ENCODE measurements around the gene PRPF31. TPM values are rescaled to one million over a fixed set of nuclear protein-coding genes. Genes with fewer than 3 reads are reported as not detected.
A peak's percentile ranks its signal among the peaks of the same experiment; 100 is the strongest.

Gene PRPF31
- polyA plus RNA-seq, 1 experiment = 28.7 TPM

DNA sequence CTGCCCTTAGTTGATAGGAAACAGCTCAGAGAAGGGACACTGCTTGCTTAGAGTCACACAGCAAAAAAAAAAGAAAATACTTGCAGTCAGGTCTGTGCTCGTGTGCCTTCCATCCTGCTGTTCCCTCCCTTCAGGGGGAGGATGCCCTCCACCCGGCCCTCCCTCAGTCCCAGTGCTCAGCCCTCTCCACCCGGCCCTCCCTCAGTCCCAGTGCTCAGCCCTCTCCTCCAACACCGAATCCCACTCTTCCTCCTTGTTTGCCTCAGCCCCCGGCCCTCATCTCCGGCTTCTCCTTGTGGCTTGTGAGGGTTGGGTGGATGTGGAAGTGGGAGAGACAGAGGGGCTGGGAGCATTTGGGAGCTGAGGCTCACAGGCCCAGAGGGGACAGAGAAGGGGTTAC is 5.9 kb upstream of the PRPF31 start:
- DNase-seq (ENCODE audit: low read depth, low spot score) = no peak
- TF ChIP-seq, protein P1, sequence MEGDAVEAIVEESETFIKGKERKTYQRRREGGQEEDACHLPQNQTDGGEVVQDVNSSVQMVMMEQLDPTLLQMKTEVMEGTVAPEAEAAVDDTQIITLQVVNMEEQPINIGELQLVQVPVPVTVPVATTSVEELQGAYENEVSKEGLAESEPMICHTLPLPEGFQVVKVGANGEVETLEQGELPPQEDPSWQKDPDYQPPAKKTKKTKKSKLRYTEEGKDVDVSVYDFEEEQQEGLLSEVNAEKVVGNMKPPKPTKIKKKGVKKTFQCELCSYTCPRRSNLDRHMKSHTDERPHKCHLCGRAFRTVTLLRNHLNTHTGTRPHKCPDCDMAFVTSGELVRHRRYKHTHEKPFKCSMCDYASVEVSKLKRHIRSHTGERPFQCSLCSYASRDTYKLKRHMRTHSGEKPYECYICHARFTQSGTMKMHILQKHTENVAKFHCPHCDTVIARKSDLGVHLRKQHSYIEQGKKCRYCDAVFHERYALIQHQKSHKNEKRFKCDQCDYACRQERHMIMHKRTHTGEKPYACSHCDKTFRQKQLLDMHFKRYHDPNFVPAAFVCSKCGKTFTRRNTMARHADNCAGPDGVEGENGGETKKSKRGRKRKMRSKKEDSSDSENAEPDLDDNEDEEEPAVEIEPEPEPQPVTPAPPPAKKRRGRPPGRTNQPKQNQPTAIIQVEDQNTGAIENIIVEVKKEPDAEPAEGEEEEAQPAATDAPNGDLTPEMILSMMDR (IDR thresholded peaks at IDR 0.05; ENCODE audit: low read depth, low read length) = no peak
- CTCF ChIA-PET = no interaction called here

DNA sequence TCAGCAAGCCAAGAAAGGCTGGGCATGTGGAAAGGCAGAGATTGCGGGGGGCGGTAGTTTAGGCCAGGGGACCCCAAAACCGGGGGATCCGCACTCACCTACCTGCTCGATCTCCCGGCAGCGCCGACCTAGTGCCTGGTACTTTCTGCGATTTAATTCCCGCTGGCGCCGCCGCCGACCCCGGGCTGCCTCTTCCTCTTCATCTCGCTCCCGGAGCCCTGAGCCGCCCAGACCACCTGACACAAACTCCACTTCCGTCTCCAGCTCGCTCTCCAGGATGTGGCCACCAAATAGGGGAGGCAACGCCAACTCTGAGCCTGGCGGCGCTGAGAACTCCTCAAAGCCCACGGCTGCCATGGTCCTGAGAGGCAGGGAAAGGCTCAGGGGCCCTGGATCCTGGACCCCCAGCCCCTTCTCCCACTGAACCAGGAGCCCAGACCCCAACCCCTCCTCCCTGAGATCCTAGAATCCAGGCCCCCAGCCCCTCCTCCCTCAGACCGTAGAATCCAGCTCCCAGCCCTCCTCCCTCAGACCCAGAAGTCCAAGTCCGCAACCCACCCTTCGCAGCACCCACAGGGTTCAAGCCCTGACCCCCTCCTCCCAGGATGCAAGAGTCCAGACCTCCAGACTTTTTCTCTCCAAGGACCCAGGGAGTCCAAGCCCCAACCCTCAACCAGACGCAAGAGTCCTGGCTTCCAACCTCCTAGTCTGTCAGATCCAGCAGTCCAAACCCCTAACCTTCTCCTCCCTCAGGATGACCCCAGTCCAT is 1.0 kb upstream of the PRPF31 start:
- H3K9me3 ChIP-seq (ENCODE audit: control insufficient read depth, insufficient read depth, low read length) = no peaks in the 10 kb centered on the region
- peak overlapping the region; percentile 73 for H3K4me3 ChIP-seq (ENCODE audit: low read depth, low read length)
- TF ChIP-seq, protein P1 (IDR thresholded peaks at IDR 0.05; ENCODE audit: low read depth, low read length) = no peak
- no peak for DNase-seq (ENCODE audit: low read depth, low spot score)
- no peaks in the 10 kb centered on the region for H3K27me3 ChIP-seq (ENCODE audit: control insufficient read depth, insufficient read depth, low read length)
- ChIA-PET POLR2A (interaction anchor here (0.8 to 2.4 kb wide), 8 partner anchors 11 to 334 kb away, joined by 3 to 16 read pairs (median 6); partner anchors contain the start of genes CNOT3, LENG1, LENG8 and MYADM), CTCF (interaction anchor here (0.6 to 1.1 kb wide), 2 partner anchors 92 to 974 kb away, joined by 3 to 4 read pairs; no protein-coding TSS in a partner anchor)
- H3K27ac ChIP-seq (ENCODE audit: low read depth, low read length) = no peak overlapping the region

More for the DNA sequence above, 5.9 kb upstream of the PRPF31 start:
- H3K27me3 ChIP-seq (ENCODE audit: control insufficient read depth, insufficient read depth, low read length) = no peaks in the 10 kb centered on the region
- POLR2A ChIA-PET = interaction anchor here (2.2 kb wide), 1 partner anchor 28 kb away, joined by 6 read pairs; the partner anchor contains the start of gene CNOT3
- no peaks in the 10 kb centered on the region for H3K9me3 ChIP-seq (ENCODE audit: control insufficient read depth, insufficient read depth, low read length)
- H3K27ac ChIP-seq (ENCODE audit: low read depth, low read length) = no peak overlapping the region
- no peak overlapping the region for H3K4me3 ChIP-seq (ENCODE audit: low read depth, low read length)

DNA sequence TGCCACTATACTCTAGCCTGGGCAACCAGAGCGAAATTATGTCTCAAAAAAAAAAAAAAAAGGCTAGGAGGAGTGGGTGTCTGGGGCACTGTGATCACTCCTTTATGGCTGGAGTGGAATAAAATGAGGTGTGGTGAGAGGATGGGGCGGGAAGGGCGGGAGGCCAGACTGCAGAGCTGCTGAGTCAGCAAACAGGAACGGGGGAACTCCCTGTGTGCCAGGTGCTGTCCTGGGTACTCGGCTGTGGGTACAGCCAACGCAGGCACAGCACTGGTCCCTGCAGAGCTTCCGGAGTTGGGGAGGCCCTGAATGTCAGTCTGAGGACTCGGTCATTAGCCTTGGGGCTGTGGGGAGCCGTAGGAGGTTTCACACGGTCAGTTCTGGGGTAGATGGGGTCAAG is 5.7 kb downstream of the PRPF31 start:
- TF ChIP-seq, protein P1 (IDR thresholded peaks at IDR 0.05; ENCODE audit: low read depth, low read length) = no peak
- CTCF ChIA-PET = no interaction called here

DNA sequence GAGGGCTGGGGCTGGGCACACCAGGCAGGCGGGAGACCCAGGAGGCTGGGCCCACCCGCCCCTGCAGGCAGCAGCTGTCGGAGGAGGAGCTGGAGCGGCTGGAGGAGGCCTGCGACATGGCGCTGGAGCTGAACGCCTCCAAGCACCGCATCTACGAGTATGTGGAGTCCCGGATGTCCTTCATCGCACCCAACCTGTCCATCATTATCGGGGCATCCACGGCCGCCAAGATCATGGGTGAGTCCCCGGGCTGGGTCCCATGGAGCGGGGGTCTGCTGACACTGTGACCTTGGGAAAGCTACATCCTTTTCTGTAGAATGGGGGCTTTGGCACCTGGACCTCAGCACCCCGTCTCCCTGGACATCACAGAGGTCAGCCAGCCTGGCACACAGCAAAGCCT is 8.1 kb downstream of the PRPF31 start:
- CTCF ChIA-PET = no interaction called here
- H3K27me3 ChIP-seq (ENCODE audit: control insufficient read depth, insufficient read depth, low read length) = no peaks in the 10 kb centered on the region
- H3K4me3 ChIP-seq (ENCODE audit: low read depth, low read length) = no peak overlapping the region
- H3K27ac ChIP-seq (ENCODE audit: low read depth, low read length) = no peak overlapping the region
- TF ChIP-seq, protein P1 (IDR thresholded peaks at IDR 0.05; ENCODE audit: low read depth, low read length) = no peak
- DNase-seq (ENCODE audit: low read depth, low spot score) = no peak
- POLR2A ChIA-PET = interaction anchor here (0.7 to 1.4 kb wide), 2 partner anchors 14 to 27 kb away, joined by 3 read pairs; partner anchors contain the start of gene CNOT3
- no peaks in the 10 kb centered on the region; the same call in 1 of the 2 replicates for H3K9me3 ChIP-seq (ENCODE audit: control insufficient read depth, insufficient read depth, low read length)

More for the DNA sequence above, 5.7 kb downstream of the PRPF31 start:
- Histone ChIP-seq H3K27ac (ENCODE audit: low read depth, low read length) (no peak overlapping the region), H3K4me3 (ENCODE audit: low read depth, low read length) (no peak overlapping the region), H3K9me3 (ENCODE audit: control insufficient read depth, insufficient read depth, low read length) (no peaks in the 10 kb centered on the region; the same call in 1 of the 2 replicates), H3K27me3 (ENCODE audit: control insufficient read depth, insufficient read depth, low read length) (no peaks in the 10 kb centered on the region)
- POLR2A ChIA-PET = interaction anchor here (0.6 kb wide), 1 partner anchor 37 kb away, joined by 4 read pairs; no protein-coding TSS in a partner anchor
- no peak for DNase-seq (ENCODE audit: low read depth, low spot score)

DNA sequence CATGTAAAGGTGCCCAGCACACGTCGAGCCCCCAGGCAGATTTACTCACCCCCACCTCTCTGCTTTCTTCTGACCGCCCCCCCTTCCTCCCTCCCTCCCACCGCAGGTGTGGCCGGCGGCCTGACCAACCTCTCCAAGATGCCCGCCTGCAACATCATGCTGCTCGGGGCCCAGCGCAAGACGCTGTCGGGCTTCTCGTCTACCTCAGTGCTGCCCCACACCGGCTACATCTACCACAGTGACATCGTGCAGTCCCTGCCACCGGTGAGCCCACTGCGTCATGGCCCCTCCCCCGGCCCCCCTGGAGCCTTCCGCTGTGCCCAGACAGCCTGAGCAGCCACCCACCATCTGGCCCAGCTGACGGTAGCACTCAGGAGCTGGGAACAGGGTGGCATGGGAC is 8.8 kb downstream of the PRPF31 start:
- Histone ChIP-seq H3K9me3 (ENCODE audit: control insufficient read depth, insufficient read depth, low read length) (no peaks in the 10 kb centered on the region; the same call in 1 of the 2 replicates), H3K27ac (ENCODE audit: low read depth, low read length) (no peak overlapping the region), H3K27me3 (ENCODE audit: control insufficient read depth, insufficient read depth, low read length) (no peaks in the 10 kb centered on the region), H3K4me3 (ENCODE audit: low read depth, low read length) (no peak overlapping the region)
- no peak for DNase-seq (ENCODE audit: low read depth, low spot score)
- POLR2A ChIA-PET = interaction anchor here (1.4 kb wide), 1 partner anchor 13 kb away, joined by 3 read pairs; the partner anchor contains the start of gene CNOT3
- CTCF ChIA-PET = no interaction called here
- TF ChIP-seq, protein P1 (IDR thresholded peaks at IDR 0.05; ENCODE audit: low read depth, low read length) = no peak

All from AG04450 (cell line).